ENCODE data around the gene FAM72C.
"Not testable (repeated sequence)": the region's sequence is repeated elsewhere in the genome, so short reads cannot be mapped to it uniquely, and the experiment has no call there.

DNA sequence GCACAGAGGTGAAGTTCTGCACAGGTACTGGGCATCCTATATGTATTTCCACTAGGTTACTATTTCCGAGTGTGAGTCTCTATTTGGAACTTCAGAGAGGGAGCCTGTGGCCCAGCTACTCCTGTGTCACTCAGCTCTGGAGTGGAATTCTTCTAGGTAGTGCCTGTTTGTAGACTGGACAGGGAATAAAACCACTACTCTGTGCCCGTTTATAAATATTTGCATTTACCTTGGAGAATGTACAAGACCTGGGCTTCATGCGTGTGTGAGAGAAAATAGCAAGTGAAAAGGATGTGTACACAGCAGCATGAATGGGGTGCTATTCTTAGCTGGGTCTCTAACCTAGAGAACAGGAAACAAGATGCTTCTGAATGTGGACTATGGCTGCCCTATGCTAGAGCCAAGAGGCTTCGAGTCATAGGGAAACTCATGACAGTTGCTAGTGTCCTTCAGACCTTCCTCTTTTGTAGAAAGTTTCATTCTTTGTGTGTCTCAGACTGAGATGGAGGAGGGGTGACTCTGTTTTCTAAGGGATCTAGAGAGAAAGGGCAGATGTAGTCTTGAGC is 40.5 kb upstream of the FAM72C start:
- TF ChIP-seq, protein P1, sequence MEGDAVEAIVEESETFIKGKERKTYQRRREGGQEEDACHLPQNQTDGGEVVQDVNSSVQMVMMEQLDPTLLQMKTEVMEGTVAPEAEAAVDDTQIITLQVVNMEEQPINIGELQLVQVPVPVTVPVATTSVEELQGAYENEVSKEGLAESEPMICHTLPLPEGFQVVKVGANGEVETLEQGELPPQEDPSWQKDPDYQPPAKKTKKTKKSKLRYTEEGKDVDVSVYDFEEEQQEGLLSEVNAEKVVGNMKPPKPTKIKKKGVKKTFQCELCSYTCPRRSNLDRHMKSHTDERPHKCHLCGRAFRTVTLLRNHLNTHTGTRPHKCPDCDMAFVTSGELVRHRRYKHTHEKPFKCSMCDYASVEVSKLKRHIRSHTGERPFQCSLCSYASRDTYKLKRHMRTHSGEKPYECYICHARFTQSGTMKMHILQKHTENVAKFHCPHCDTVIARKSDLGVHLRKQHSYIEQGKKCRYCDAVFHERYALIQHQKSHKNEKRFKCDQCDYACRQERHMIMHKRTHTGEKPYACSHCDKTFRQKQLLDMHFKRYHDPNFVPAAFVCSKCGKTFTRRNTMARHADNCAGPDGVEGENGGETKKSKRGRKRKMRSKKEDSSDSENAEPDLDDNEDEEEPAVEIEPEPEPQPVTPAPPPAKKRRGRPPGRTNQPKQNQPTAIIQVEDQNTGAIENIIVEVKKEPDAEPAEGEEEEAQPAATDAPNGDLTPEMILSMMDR (IDR thresholded peaks at IDR 0.05): not testable (repeated sequence)
- TF ChIP-seq POLR2A (IDR thresholded peaks at IDR 0.05): not testable (repeated sequence)

All from testis (tissue), 2 donors.